Measurements from ENCODE around the gene CFAP74.

- TF ChIP-seq CTCF (conservative IDR thresholded peaks at IDR 0.05; ENCODE audit: low read depth, low read length) (no peak), EZH2 (IDR thresholded peaks at IDR 0.05; ENCODE audit: low read length, unreplicated experiment) (no peak), EZH2phosphoT487 (IDR thresholded peaks at IDR 0.05; ENCODE audit: borderline replicate concordance, low read length) (no peak)
Measured at GRCh38 chr1:1920057-1920607, 83.5 kb downstream of the CFAP74 start.

Measured in PC-3 (cell line).